H1 (cell line): Measurements from ENCODE around the gene CEL.
"Not testable (repeated sequence)": the region's sequence is repeated elsewhere in the genome, so short reads cannot be mapped to it uniquely, and the experiment has no call there.

Source experiments
- CBX5 ChIP-seq: fragments of 300-800, 300-1000 bp; sonication (generic); IDR thresholded peaks from 2 replicates; pipeline ENCODE4 v1.7.1; 2016; ENCODE audit warnings: antibody characterized with exemption, low read length, low read depth
- GABPA ChIP-seq: IDR thresholded peaks from 2 replicates; pipeline ENCODE4 v1.6.1; 2011; ENCODE audit warnings: mild to moderate bottlenecking, low read length, moderate library complexity, borderline replicate concordance; ENCODE audit not compliant: insufficient read depth
- MAFK ChIP-seq: IDR thresholded peaks from 2 replicates; pipeline ENCODE4 v1.6.1; 2012; ENCODE audit warnings: low read depth, mild to moderate bottlenecking, improper control_type of control experiment, low read length
- POLR2A ChIP-seq, 2 experiments: IDR thresholded peaks; 1 replicate in 1 of 2; 2 replicates in 1 of 2; pipeline ENCODE4 v1.6.1; 2011; ENCODE audit warnings: low read depth in 2 of 2, low read length in 2 of 2, mild to moderate bottlenecking in 2 of 2; ENCODE audit errors: control extremely low read depth in 1 of 2
- POLR2AphosphoS5 ChIP-seq: IDR thresholded peaks from 2 replicates; pipeline ENCODE4 v1.6.1; 2011; ENCODE audit warnings: low read depth, low read length
- RFX5 ChIP-seq: IDR thresholded peaks from 2 replicates; pipeline ENCODE4 v1.6.1; 2011; ENCODE audit warnings: low read depth, low read length, improper control_type of control experiment, borderline replicate concordance
- RXRA ChIP-seq: IDR thresholded peaks from 2 replicates; pipeline ENCODE4 v1.6.1; 2011; ENCODE audit warnings: low read depth, mild to moderate bottlenecking, low read length, moderate library complexity; ENCODE audit not compliant: insufficient read depth
- SAP30 ChIP-seq: fragments of 300-600 bp; sonication (generic); IDR thresholded peaks from 2 replicates; pipeline ENCODE4 v1.7.1; 2012; ENCODE audit warnings: low read length, moderate library complexity, mild to moderate bottlenecking, inconsistent platforms; ENCODE audit not compliant: insufficient read depth, insufficient replicate concordance
- SP1 ChIP-seq: IDR thresholded peaks from 2 replicates; pipeline ENCODE4 v1.6.1; 2011; ENCODE audit warnings: low read depth, low read length
- SP2 ChIP-seq: IDR thresholded peaks from 2 replicates; pipeline ENCODE4 v1.6.1; 2012; ENCODE audit warnings: mild to moderate bottlenecking, low read length, inconsistent platforms
- TAF1 ChIP-seq: IDR thresholded peaks from 2 replicates; pipeline ENCODE4 v1.6.1; 2011; ENCODE audit warnings: mild to moderate bottlenecking, low read depth, low read length
- TF ChIP-seq, protein P1 (sequence below), 3 experiments: IDR thresholded peaks; 1 replicate in 2 of 3; 2 replicates in 1 of 3; pipeline versions ENCODE4 v1.5.1 to v1.6.1; 2011; ENCODE audit warnings: low read length in 3 of 3, mild to moderate bottlenecking in 3 of 3, inconsistent platforms in 2 of 3, low read depth in 1 of 3, moderate library complexity in 1 of 3; ENCODE audit not compliant: insufficient read depth in 1 of 3; ENCODE audit errors: control extremely low read depth in 1 of 3
- TF ChIP-seq, protein P2 (sequence below): IDR thresholded peaks from 2 replicates; pipeline ENCODE4 v1.6.1; 2012; ENCODE audit warnings: inconsistent platforms

- not testable (repeated sequence) for TF ChIP-seq SP2; TAF1; SAP30; POLR2A (IDR thresholded peaks at IDR 0.05; ENCODE audit: control extremely low read depth in 1 of 2, low read depth in 2 of 2, low read length in 2 of 2); RFX5; RXRA; POLR2AphosphoS5; SP1; CBX5; GABPA; MAFK
- TF ChIP-seq, protein P1, sequence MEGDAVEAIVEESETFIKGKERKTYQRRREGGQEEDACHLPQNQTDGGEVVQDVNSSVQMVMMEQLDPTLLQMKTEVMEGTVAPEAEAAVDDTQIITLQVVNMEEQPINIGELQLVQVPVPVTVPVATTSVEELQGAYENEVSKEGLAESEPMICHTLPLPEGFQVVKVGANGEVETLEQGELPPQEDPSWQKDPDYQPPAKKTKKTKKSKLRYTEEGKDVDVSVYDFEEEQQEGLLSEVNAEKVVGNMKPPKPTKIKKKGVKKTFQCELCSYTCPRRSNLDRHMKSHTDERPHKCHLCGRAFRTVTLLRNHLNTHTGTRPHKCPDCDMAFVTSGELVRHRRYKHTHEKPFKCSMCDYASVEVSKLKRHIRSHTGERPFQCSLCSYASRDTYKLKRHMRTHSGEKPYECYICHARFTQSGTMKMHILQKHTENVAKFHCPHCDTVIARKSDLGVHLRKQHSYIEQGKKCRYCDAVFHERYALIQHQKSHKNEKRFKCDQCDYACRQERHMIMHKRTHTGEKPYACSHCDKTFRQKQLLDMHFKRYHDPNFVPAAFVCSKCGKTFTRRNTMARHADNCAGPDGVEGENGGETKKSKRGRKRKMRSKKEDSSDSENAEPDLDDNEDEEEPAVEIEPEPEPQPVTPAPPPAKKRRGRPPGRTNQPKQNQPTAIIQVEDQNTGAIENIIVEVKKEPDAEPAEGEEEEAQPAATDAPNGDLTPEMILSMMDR (IDR thresholded peaks at IDR 0.05; ENCODE audit: control extremely low read depth in 1 of 3, insufficient read depth in 1 of 3, low read depth in 1 of 3, low read length in 3 of 3) = not testable (repeated sequence)
- TF ChIP-seq, protein P2, sequence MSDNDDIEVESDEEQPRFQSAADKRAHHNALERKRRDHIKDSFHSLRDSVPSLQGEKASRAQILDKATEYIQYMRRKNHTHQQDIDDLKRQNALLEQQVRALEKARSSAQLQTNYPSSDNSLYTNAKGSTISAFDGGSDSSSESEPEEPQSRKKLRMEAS = not testable (repeated sequence)
Measured at GRCh38 chr9:133061764-133062145, at the start of gene CEL.
